GM18858 (cell line): ENCODE measurements around the gene PLEKHM2.

Source experiments
- ATAC-seq: cut with Tn5 transposase; IDR thresholded peaks from one replicate; pipeline ENCODE4 v1.9.1; 2021; ENCODE audit not compliant: unreplicated experiment

PLEKHM2 gene

GRCh38 chr1:15702722-15703550, 18.8 kb downstream of the PLEKHM2 start:
- no peak for ATAC-seq

- no peak for ATAC-seq
Observed at GRCh38 chr1:15703562-15703961, 19.4 kb downstream of the PLEKHM2 start.

GRCh38 chr1:15704526-15705183, 20.5 kb downstream of the PLEKHM2 start:
- no peak for ATAC-seq

DNA sequence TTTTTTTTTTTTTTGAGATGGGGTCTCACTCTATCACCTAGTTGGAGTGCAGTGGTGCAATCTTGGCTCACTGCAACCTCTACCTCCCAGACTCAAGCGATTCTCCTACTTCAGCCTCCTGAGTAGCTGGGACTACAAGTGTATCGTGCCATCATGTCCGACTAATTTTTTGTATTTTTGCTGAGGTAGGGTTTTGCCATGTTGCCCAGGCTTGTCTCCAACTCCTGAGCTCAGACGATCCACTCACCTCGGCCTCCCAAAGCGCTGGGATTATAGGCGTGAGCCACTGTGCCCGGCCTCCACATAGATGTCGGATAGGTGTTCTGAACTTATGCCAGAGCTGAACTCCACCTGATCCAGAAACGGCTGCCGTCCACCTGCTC, 21.1 kb downstream of the PLEKHM2 start:
- no peak for ATAC-seq

GRCh38 chr1:15706751-15707150, 22.6 kb downstream of the PLEKHM2 start:
- no peak for ATAC-seq

DNA sequence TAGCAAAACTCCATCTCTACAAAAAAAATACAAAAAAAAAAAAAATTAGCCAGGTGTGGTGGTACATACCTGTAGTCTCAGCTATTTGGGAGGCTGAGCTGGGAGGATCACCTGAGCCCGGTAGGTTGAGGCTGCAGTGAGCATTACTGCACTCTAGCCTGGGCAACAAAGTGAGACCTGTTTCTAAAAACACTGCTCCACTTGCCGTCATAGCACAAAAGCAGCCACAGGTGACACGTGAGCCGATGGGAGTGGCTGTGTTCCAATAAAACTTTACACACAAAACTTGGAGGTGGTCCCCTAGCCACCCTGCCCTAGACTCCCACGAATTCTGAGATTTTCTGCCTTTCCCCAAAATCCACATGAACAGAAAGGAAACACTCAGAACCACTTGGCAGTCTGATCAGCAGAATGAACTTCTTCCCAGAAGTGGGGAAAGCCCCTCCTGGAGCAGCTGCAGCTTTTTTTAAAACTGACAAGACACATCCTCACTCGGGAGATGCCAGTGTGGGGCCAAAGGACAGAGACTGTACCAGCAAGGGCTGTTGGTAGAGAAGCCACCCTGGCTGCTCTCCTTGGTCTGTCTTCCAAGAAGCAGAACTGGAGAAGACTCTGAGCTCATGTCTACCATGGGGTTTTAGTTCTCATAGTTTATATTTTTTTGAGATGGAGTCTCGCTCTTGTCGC, 23.3 kb downstream of the PLEKHM2 start:
- ATAC-seq, result no peak

DNA sequence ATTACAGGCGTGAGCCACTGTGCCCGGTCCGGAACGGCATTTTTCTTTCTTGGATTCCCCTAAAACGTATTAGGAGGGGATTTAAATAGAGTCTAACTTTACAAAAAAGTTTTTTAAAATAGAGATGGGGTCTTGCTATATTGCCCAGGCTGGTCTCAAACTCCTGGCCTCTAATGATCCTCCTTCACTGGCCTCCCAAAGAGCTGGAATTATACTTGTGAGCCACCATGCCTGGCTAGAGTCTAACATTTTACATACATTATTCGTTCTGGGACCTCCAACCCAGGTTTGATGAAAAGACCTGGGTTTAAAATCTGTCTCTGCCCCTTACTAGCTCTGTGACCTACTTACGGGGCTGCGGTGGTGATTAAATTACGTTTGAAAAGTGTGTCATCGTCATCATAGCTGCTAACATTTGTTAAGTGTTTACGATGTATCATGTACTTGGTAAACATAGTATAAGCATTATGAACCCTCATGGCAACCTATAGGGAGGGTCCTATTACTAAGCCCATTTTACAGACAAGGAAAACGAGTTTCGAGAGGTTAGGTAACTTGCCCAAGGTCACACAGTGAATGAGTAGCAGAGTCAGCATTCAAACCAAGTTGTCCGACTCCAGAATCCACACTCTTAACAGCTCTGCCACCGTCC, 24.5 kb downstream of the PLEKHM2 start:
- ATAC-seq, result no peak

DNA sequence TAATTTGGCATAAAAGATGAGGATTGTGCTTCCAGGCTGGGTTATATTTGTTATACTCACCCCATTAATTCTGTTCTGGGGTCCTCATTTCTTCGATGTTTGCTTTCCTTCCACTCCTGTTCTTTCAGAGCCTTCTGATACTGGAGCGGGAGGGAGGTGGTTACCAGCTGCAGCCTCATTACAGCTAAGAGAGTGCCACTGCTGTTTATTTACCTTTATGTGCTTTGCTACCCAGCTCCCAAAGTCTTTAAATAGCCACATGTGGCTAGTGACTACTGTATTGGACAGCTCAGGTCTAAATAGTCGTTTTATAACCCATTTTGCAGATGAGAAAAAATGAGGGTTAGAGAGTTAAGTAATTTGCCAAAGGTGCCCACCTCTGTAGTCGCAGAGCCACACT, 25.1 kb downstream of the PLEKHM2 start:
- no peak for ATAC-seq

DNA sequence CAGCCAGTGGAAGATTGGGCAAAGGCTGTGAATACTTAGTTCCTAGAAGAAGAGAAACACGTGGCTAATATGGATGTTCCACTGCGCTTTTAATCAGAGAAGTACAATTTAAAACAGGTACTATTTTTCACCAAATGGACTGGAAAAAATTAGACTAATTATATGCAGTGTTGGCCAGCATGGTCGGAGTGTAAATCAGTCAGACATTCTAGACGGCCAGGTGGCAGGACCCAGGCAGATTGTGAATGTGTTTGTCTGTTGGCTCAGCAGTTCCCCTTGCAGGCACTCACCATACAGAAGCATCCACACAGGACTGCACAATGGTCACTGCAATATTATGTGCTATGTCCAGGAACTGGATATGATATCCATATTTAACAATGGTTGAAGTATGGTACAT, 28.0 kb downstream of the PLEKHM2 start:
- no peak for ATAC-seq

GRCh38 chr1:15714406-15715136, 30.5 kb downstream of the PLEKHM2 start:
- ATAC-seq, result no peak

GRCh38 chr1:15717418-15718125, 33.5 kb downstream of the PLEKHM2 start:
- no peak for ATAC-seq

GRCh38 chr1:15718199-15718601, 34.1 kb downstream of the PLEKHM2 start:
- ATAC-seq, result no peak

DNA sequence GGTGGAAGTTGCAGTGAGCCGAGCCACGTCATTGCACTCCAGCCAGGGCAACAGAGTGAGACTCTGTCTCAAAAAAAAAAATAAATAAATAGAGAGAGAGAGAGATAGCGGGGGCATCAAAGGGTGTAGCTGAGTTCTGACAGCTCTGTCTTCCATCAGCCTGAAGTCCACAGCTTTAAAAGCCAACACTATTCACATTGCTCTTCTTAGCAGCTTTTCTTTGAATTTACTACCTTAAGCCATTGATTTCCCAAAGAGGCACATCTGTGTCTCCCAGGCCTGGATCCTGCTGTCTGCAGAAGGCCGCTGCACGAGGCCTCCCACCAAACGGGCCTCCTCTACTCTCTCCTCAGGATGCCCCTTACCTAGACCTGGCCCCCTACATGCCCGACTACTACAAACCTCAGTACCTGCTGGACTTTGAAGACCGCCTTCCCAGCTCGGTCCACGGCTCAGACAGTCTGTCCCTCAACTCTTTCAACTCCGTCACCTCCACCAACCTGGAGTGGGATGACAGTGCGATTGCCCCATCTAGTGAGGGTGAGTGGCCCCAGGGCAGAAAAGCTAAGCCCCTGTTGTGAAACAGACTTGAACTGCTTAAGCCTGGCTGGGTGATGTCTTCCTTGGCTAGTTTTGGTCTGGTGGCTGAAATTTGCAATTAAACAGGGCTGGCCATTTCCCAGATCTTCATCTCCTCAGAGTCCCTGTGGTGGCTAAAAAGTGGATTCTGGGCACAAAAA, 35.4 kb downstream of the PLEKHM2 start:
- no peak for ATAC-seq

GRCh38 chr1:15720861-15721260, 36.7 kb downstream of the PLEKHM2 start:
- ATAC-seq, result no peak

GRCh38 chr1:15722411-15722810, 38.3 kb downstream of the PLEKHM2 start:
- ATAC-seq, result no peak

GRCh38 chr1:15722836-15723532, 38.9 kb downstream of the PLEKHM2 start:
- ATAC-seq, result no peak

DNA sequence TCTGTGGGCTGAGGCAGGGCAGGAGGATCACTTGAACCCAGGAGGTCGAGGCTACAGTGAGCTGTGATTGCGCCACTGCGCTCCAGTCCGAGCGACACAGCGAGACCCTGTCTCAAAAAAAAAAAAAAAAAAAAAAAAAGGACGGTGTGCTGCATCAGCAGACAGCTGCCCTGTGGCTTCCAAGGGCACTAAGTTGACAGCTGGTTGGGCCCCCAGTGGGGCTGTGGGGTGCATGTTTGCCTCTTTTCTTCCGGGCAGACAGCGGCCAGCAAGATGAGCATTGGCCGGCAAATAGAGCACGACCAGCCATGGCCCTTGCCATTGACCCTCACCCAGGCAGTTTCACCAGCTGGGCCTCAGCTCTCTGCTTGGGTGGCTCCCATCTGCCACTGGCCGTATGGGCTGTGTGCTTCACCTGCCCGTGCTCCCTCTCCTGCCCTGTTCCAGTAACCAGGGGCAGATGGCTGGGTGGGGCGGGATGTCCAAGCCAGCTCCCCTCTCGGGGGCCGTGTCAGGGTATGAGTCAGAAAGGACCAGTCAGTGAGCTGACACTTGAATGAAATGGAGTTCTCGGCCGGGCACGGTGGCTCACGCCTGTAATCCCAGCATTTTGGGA, 39.6 kb downstream of the PLEKHM2 start:
- no peak for ATAC-seq
